ENCODE results near the gene OSBP. TPM values are rescaled to one million over a fixed set of nuclear protein-coding genes. Genes with fewer than 3 reads are reported as not detected.

OSBP gene
- total RNA-seq, 1 experiment from 2014 or later = 49.7 TPM

DNA sequence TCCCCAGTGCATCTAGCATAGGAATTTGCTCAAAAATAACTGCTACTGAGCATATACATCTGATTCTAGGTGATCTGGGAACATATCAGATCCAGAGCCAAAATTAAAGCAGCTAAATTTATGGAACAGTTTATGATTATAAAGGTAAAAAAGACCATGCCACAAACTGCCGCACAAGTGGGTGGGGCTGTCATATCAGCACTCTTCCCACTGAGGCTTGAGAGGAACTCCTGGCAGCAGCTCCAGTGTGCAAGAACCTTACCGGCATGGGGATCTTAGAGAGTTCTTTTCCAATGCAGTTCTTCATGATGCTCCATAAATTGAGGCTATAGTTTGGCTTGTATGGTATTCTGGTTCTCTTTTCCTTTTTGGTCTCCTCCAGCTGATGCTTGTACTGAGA, 15.3 kb downstream of the OSBP start:
- Histone ChIP-seq H3K79me2 (ENCODE audit: low read depth) (no peaks in the 10 kb centered on the region), H3F3A (ENCODE audit: insufficient read depth, low read depth) (no peaks in the 10 kb centered on the region; the same call in 1 of the 2 replicates), H3K27me3 (ENCODE audit: insufficient read depth, low read depth) (no peaks in the 10 kb centered on the region), H3K4me3 (no peak overlapping the region), H3K4me2 (no peak overlapping the region), H2AFZ (no peak overlapping the region), H3K9me3 (ENCODE audit: insufficient read depth, low read depth) (no peaks in the 10 kb centered on the region), H3K27ac (no peak overlapping the region), H4K20me1 (ENCODE audit: insufficient read depth) (peaks cover 38% of the 10 kb centered on the region), H3K4me1 (replicated peaks; ENCODE audit: insufficient read depth) (no peaks in the 10 kb centered on the region), H3K9me2 (ENCODE audit: insufficient read depth) (no peaks in the 10 kb centered on the region), H3K36me3 (ENCODE audit: low read depth) (peaks cover 58% of the 10 kb centered on the region)
- ChIA-PET POLR2A (ENCODE audit: unreplicated experiment) (no interaction called here), CTCF (no interaction called here)
- no peak for DNase-seq
- intact Hi-C loops (cut with micrococcal nuclease; ENCODE audit: unreplicated experiment) = loop anchor here (5.0 kb wide), 1 partner anchor 52 kb away; no protein-coding TSS in a partner anchor
- no TSS peak for BruUV-seq (replicated peaks)
- TF ChIP-seq, protein P1, sequence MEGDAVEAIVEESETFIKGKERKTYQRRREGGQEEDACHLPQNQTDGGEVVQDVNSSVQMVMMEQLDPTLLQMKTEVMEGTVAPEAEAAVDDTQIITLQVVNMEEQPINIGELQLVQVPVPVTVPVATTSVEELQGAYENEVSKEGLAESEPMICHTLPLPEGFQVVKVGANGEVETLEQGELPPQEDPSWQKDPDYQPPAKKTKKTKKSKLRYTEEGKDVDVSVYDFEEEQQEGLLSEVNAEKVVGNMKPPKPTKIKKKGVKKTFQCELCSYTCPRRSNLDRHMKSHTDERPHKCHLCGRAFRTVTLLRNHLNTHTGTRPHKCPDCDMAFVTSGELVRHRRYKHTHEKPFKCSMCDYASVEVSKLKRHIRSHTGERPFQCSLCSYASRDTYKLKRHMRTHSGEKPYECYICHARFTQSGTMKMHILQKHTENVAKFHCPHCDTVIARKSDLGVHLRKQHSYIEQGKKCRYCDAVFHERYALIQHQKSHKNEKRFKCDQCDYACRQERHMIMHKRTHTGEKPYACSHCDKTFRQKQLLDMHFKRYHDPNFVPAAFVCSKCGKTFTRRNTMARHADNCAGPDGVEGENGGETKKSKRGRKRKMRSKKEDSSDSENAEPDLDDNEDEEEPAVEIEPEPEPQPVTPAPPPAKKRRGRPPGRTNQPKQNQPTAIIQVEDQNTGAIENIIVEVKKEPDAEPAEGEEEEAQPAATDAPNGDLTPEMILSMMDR (conservative IDR thresholded peaks at IDR 0.05) = no peak
- no peak for TF ChIP-seq EZH2 (IDR thresholded peaks at IDR 0.05; ENCODE audit: low read depth)

DNA sequence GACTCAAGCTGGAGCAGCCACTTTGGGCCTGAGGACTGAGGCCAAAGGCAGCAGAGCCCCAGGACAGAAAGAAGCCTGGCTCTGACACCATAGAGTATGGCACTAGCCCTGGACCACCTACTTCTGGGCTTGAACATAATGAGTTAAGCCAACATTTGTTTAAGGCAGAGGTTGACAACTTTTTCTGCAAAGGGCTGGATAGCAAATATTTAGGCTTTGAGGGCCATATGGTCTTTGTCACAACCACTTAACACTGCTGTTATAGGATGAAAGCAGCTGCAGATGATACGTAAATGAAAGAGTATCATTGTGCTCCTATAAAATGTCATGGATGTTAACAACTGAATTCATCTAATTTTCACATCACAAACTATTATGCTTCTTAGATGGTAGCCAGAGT, 16.6 kb downstream of the OSBP start:
- POLR2A ChIA-PET (ENCODE audit: unreplicated experiment) = no interaction called here
- Histone ChIP-seq H3K27ac (no peak overlapping the region), H3F3A (ENCODE audit: insufficient read depth, low read depth) (no peaks in the 10 kb centered on the region; the same call in 1 of the 2 replicates), H3K4me1 (replicated peaks; ENCODE audit: insufficient read depth) (no peaks in the 10 kb centered on the region), H3K79me2 (ENCODE audit: low read depth) (no peaks in the 10 kb centered on the region), H3K9me2 (ENCODE audit: insufficient read depth) (no peaks in the 10 kb centered on the region), H2AFZ (no peak overlapping the region), H3K4me3 (no peak overlapping the region), H4K20me1 (ENCODE audit: insufficient read depth) (peaks cover 39% of the 10 kb centered on the region), H3K36me3 (ENCODE audit: low read depth) (peaks cover 71% of the 10 kb centered on the region), H3K4me2 (no peak overlapping the region), H3K9me3 (ENCODE audit: insufficient read depth, low read depth) (no peaks in the 10 kb centered on the region), H3K27me3 (ENCODE audit: insufficient read depth, low read depth) (no peaks in the 10 kb centered on the region)
- TF ChIP-seq, protein P1 (conservative IDR thresholded peaks at IDR 0.05) = no peak
- TF ChIP-seq EZH2 (IDR thresholded peaks at IDR 0.05; ENCODE audit: low read depth) = no peak
- DNase-seq = no peak
- CTCF ChIA-PET = no interaction called here
- BruUV-seq (replicated peaks) = no TSS peak
- intact Hi-C loops (cut with micrococcal nuclease; ENCODE audit: unreplicated experiment) = no loop called here

DNA sequence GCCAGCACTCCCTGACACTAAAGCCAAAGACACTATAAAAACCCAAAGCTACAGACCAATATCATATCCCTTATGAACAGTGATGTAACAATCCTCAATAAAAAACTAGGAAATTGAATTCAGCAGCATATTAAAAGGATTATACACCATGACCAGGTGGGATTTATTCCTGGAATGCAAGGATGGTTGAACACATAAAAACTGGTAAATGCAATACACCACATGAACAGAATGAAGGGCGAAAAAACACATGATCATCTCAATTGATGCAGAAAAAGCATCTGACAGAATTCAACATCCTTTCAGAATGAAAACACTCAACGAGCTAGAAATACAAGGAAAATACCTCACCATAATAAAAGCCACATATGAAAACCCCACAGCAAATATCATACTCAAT, 31.3 kb downstream of the OSBP start:
- BruUV-seq (replicated peaks) = no TSS peak
- intact Hi-C loops (cut with micrococcal nuclease; ENCODE audit: unreplicated experiment) = loop anchor here (5.0 kb wide), 1 partner anchor 63 kb away; no protein-coding TSS in a partner anchor

More for the DNA sequence above, 31.3 kb downstream of the OSBP start:
- Histone ChIP-seq H4K20me1 (ENCODE audit: insufficient read depth) (no peaks in the 10 kb centered on the region), H3K9me3 (ENCODE audit: insufficient read depth, low read depth) (no peaks in the 10 kb centered on the region), H3K9me2 (ENCODE audit: insufficient read depth) (no peaks in the 10 kb centered on the region), H3K79me2 (ENCODE audit: low read depth) (no peaks in the 10 kb centered on the region), H3K27me3 (ENCODE audit: insufficient read depth, low read depth) (no peaks in the 10 kb centered on the region), H3K27ac (no peak overlapping the region), H3K36me3 (ENCODE audit: low read depth) (peaks cover 54% of the 10 kb centered on the region), H3K4me3 (no peak overlapping the region), H3K4me1 (replicated peaks; ENCODE audit: insufficient read depth) (no peaks in the 10 kb centered on the region), H3K4me2 (no peak overlapping the region), H3F3A (ENCODE audit: insufficient read depth, low read depth) (no peaks in the 10 kb centered on the region), H2AFZ (no peak overlapping the region)
- POLR2A ChIA-PET (ENCODE audit: unreplicated experiment) = no interaction called here
- CTCF ChIA-PET = no interaction called here
- no peak for TF ChIP-seq EZH2 (IDR thresholded peaks at IDR 0.05; ENCODE audit: low read depth)
- TF ChIP-seq, protein P1 (conservative IDR thresholded peaks at IDR 0.05) = no peak
- no peak for DNase-seq
